IPS-NIHi7 (cell line): Measurements from ENCODE around the gene LRRC8D.
"Not testable (repeated sequence)": the region's sequence is repeated elsewhere in the genome, so short reads cannot be mapped to it uniquely, and the experiment has no call there.

ENCODE experiments used
- DNase-seq: peaks from one replicate; pipeline ENCODE4 v3.0.0; 2012; ENCODE audit warnings: mixed read lengths; ENCODE audit errors: extremely low spot score

The LRRC8D gene

DNA sequence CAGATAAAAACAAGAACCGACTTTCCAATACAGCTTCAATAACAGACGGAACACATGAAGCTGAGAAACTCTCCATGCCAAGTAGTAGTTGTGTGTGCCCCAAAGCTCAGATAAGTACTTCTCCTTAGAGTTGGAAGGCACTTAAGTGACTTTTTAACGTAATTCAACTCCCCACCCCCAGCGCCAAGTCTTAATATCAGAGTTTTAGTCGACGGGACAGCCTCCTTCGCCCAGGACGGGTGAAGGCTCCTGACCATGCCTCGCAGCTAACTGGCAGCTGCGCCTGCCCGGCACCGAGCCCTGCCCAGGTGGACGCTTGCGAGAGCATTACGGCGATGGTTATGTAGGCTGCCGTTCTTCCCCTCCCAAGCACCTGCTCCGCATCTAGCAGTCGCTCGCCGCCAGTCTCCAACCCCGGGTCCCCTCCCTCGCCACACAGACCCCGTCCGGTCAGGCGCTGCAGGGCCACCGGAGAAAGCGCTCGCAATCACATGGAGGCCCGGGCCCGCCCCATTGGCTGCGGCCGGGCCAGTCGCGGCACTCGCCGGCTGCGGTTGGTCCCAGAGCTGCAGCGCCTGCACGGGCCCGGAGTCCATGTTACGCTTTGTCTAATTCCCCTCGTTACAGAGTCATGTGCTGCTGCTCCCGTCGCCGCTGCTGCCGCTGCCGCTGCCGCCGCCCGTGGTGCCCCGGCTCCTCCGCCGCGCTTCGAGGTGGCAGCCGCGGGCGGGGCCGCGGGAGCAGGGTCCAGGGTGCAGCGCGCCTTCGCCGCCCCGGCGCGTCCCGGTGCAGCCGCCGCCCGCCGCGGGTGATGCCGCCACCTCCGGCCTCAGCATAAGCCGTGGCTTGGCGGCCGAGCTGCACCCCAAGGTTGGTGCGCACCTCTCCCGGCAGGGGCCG is at the start of gene LRRC8D:
Gene LRRC8D (plus strand): TSS at position 611 of the 900 bp plus-strand sequence. CDS start 112,037 bp downstream, outside the sequence.
- DNase-seq: peak; percentile 94

DNA sequence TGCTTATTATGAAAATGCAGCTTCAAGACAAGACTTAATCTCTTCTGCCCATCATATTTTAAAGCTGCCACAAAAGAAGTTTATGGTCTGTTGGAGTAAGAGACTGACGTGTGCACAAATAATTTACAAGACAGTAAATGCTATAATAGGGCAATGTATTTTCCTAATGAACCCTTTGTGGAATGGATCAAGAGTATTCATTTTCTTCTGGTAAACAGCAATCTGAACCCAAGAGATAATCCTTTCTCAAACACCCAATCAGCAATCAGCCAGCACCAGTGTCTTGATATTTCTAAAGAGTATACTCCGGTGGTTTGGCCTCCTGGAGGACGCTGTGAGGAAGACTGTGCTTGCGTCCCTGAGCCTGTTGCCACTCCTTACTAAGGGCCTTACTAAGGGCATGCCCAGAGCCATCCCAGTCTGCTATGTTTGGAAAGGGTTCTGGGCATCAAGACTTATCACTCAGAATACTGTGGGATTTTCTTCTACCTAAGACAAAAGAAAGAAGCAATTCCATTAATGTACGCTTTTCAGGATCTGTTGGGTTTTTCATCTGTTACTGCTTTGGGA is 48.8 kb upstream of the LRRC8D start:
- no peak for DNase-seq

DNA sequence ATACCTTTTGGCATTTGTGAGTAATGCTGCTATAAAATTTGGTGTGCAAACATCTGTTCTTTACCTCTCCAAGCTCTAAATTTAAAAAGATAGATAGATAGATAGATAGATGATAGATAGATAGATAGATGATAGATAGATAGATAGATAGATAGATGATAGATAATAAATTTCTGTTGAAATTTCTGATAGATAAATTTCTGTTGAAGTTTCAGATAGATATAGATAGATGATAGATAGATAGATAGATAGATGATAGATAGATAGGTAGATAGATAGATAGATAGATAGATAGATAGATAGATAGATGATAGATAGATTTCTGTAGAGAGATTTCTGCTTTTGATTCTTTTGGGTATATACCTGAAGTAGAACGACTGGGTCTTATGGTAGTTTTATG is 44.7 kb upstream of the LRRC8D start:
- not testable (repeated sequence) for DNase-seq

DNA sequence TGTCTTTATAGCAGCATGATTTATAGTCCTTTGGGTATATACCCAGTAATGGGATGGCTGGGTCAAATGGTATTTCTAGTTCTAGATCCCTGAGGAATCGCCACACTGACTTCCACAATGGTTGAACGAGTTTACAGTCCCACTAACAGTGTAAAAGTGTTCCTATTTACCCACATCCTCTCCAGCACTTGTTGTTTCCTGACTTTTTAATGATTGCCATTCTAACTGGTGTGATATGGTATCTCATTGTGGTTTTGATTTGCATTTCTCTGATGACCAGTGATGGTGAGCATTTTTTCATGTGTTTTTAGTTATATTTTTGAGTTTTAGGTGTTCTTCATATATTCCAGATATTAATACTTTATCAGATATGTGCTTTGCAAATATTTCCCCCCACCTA is 43.6 kb upstream of the LRRC8D start:
- DNase-seq: not testable (repeated sequence)

DNA sequence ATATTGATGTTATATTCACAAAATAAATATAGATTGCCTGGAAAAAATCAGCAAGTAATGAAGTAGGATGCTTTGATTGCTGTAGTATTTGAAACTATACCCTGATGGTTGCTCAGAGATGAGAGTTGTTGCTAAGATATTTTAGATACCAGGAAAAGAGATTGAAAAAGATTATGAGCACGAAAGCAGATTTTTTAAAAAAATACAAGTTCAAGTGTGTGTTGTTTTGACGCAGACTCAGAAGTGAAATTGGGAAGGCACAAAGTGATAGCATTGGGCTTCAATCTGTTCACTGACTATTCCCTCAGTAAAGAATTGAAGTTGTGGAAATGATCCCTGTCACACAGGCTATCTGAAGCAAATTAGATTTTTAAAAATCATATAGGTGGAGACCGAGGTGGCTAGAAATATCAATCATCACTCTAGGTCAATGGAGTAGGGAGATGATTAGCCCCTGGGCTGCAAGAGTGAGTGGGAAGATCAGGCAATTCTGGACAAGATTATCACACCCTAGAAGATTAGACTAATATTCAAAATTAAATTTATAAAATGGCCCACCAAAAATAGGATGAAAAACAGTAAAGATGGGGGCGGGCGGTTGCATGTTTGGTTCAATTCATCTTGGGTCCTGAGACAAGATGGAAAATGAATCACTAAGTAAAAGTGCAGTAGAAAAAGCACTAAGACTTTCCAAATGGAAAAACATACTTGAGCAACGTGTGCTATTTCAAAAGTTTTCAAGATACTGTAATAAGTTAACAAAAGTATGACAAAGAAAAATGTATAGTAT is 41.5 kb upstream of the LRRC8D start:
- no peak for DNase-seq

- no peak for DNase-seq
Observed at GRCh38 chr1:89780721-89781120, 40.1 kb upstream of the LRRC8D start.

GRCh38 chr1:89781494-89782126 is 39.2 kb upstream of the LRRC8D start:
- no peak for DNase-seq

DNA sequence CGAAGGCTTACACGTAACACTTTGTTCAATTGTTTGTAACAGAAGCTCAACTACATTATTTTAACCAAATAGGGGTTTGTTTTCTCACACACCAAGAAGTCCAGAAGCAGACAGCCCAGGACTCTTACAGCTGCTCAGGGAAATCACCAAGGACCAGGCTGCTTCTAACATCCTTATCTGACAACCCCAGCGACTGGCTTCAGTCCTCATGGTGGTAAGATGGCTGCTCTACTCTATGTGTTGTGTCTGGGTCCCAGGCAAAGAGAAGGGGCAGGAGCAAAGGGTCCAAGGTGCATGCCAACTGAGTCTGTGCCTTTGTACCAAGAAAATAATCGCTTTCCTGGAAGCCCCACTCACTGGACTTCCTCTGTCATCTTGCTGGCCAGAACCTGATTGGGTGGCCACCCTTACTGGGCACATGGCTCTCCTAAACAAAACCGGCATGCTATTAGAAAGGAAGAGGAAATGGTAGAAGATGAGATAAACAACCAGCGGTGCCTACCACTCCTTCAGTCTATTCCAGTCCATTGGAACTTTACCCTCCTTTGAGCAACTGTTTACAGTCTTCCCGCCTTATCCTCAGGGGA is 34.1 kb upstream of the LRRC8D start:
- no peak for DNase-seq

- DNase-seq: no peak
Observed at GRCh38 chr1:89790592-89790991, 30.2 kb upstream of the LRRC8D start.

- DNase-seq: no peak
Observed at GRCh38 chr1:89791064-89791726, 29.6 kb upstream of the LRRC8D start.

DNA sequence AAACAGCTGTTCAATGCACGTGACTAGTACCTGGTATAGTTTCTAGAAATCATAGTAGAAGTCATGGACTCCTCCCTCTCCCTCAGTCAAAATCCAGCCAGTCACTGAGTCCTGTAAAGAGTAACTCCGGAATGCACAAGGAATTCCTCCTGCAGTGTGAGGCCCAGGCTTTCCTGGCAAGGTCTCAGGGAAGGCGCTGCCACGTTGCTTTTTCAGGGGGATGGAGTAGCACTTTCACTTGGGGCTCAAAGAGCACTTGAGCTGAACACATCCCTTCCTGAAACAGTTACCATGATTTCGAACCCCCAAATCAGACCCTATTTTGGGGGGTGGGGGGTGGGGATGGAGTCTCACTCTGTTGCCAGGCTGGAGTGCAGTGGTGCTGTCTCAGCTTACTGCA is 26.4 kb upstream of the LRRC8D start:
- DNase-seq: peak; percentile 27

DNA sequence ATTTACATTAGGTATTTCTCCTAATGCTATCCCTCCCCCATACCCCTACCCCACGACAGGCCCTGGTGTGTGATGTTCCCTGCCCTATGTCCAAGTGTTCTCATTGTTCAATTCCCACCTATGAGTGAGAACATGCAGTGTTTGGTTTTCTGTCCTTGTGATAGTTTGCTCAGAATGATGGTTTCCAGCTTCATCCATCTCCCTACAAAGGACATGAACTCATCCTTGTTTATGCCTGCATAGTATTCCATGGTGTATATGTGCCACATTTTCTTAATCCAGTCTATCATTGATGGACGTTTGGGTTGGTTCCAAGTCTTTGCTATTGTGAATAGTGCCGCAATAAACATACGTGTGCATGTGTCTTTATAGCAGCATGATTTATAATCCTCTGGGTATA is 25.3 kb upstream of the LRRC8D start:
- DNase-seq: not testable (repeated sequence)

GRCh38 chr1:89797876-89798275 is 23.0 kb upstream of the LRRC8D start:
- not testable (repeated sequence) for DNase-seq

DNA sequence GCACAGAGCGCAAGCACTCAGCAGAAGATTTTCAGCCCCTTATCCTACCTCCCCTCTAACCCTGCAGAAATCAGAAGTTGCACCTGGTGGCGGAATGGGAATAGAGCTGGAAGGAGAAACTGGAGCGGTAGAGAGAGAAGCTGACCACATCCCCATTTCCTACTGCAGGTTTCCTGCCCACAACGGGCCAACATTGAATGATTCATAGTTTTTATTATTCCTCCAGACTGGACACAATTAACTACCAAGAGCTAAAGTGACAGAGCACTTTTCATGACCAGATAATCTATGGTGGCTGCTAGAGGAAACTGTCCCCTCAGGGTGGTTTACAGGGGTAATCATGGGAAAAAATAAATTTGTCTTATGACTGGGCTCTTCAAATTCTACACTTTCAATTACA is 21.3 kb upstream of the LRRC8D start:
- DNase-seq: no peak

DNA sequence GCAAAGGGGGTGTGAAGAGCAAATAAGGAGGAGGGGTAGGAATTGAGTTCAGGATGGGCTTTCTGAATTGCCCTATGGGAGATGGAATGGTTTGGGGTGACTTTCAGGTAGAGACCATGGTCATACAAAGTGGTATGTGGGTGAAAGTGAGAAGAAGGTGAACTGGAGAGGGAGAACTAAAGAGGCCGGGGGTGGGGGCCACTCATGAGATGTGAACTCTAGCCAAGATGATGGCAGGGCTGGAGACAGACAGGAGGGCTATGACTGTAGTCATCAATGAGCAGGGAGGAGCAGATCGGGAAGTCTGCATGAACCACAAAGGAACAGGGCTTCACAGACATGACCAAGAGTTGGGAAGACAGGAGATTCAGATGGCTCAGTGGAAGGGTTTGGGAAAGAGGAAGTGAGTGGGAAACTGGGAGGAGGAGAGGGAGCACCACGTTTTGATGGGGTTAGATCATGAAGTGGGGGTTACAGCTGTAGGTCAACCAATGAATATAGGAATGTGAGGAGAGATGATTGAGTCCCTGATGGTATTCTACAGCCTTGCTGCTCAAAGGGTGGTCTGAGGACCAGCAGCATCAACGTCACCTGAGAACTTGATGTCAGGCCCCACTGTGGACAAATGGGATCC is 20.7 kb upstream of the LRRC8D start:
- no peak for DNase-seq

- no peak for DNase-seq
Observed at GRCh38 chr1:89800718-89801117, 20.1 kb upstream of the LRRC8D start.

DNA sequence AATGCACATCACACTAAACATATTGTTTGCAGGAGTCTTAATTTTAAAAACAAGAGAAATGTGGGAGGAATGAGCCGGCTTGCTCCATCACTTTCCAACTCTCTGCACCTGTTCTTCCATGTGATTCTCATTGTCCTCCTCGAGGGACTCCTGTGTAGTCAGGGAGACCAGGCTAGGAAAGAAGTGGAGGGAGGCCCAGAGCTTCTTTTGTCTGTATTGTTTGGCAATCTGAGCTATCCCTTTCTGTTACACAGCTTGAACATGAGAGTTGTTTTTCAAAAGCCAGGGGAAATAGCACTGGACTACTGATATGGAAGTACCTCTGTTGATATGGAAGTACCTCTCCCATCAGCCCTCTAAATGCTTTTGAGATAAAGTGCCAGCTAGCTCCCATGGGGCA is 18.8 kb upstream of the LRRC8D start:
- DNase-seq: no peak

GRCh38 chr1:89802841-89803240 is 18.0 kb upstream of the LRRC8D start:
- no peak for DNase-seq

DNA sequence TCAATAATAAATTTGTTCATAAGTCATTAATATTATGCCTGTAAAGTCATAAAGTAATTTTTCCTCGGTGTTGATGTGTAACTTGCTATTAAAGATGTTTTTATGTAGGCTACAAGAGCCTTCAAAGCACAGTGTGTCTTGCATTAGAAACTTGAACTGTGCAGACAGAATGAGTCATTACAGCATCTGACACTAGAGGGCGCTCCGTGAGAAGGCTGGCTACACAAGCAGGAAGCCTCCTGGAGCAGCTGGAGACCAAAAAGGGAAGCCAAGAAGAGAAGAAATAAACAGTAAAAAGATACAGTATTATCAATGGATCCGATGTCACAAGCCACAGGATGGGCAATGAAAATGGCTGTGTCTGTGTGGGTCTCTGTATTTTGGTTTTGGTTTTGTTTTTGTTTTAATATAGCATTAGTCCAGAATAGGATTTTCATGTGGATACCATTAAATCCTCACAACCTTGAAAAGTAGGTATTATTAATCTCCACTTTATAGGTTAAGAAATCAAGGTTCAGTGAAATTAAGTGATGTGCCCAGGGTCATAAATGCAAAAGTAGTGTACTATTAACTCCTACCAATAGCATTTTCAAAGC is 16.1 kb upstream of the LRRC8D start:
- peak; percentile 80 for DNase-seq

- DNase-seq: no peak
Observed at GRCh38 chr1:89806616-89807015, 14.2 kb upstream of the LRRC8D start.
